Activated T-cell treated with anti-CD3 and anti-CD28 coated beads for 1 hour (primary cell): ENCODE results near the gene ZFP36L1.

Source experiments
- DNase-seq: peaks from one replicate; pipeline ENCODE4 v3.0.0-alpha.2; 2020; ENCODE audit warnings: low read depth

ZFP36L1 gene

GRCh38 chr14:68738559-68738958, 54.3 kb downstream of the ZFP36L1 start:
- no peak for DNase-seq
